Rectal smooth muscle tissue (tissue), 1 donor: ENCODE data around the gene COL26A1.
"Not testable (repeated sequence)": the region's sequence is repeated elsewhere in the genome, so short reads cannot be mapped to it uniquely, and the experiment has no call there.

Source experiments
- H3K27ac ChIP-seq: one replicate; pipeline ENCODE4 v1.7.0; 2013; ENCODE audit warnings: low read depth, low read length, inconsistent platforms
- H3K27me3 ChIP-seq: one replicate; pipeline ENCODE4 v1.7.0; 2013; ENCODE audit warnings: low read length; ENCODE audit not compliant: control insufficient read depth, insufficient read depth
- H3K36me3 ChIP-seq: one replicate; pipeline ENCODE4 v1.7.0; 2013; ENCODE audit warnings: low read length; ENCODE audit not compliant: control insufficient read depth, insufficient read depth
- H3K4me1 ChIP-seq: one replicate; pipeline ENCODE4 v1.7.0; 2013; ENCODE audit warnings: low read length; ENCODE audit not compliant: control insufficient read depth, insufficient read depth
- H3K4me3 ChIP-seq: one replicate; pipeline ENCODE4 v1.7.0; 2013; ENCODE audit warnings: low read length
- H3K9ac ChIP-seq: one replicate; pipeline ENCODE4 v1.7.0; 2013; ENCODE audit warnings: low read length

COL26A1 gene

DNA sequence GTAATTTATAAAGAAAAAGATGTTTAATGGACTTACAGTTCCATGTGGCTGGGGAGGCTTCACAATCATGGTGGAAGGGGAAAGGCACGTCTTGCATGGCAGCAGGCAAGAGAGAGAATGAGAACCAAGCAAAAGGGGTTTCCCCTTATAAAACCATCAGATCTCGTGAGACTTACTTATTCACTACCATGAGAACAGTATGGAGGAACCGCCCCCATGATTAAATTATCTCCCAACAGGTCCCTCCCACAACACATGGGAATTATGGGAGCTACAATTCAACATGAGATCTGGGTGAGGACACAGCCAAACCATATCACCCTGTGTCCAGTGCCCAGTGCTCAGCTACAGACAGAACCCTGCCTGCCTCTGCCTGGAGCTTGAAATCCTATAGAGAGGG is 197.3 kb downstream of the COL26A1 start:
- H3K9ac ChIP-seq, H3K4me3 ChIP-seq, H3K27me3 ChIP-seq, H3K27ac ChIP-seq, H3K36me3 ChIP-seq, H3K4me1 ChIP-seq: not testable (repeated sequence)

DNA sequence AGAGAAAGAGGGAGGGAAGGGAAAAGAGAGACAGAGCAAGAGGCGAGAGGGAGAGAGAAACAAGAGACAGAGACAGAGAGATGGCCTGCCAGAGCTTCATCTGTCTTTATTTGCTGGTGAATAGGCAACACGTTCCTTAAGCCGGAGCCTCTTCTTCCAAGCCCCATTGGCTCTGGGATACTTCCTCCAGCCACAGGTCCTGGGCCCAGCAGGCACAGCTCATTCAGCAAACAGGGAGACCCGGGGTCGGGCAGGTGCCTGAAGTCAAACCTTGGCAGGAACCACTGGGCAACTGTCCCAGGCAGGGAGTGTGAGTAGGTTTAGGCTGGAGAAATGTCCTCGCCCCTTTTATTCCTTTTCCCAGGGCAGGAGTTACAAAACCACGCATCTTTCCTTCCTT is 198.2 kb downstream of the COL26A1 start:
- Histone ChIP-seq H3K27me3 (no peaks in the 10 kb centered on the region), H3K9ac (no peak overlapping the region), H3K4me3 (no peak overlapping the region), H3K36me3 (no peaks in the 10 kb centered on the region), H3K27ac (no peak overlapping the region), H3K4me1 (no peaks in the 10 kb centered on the region)

GRCh38 chr7:101561293-101561692 is 198.6 kb downstream of the COL26A1 start:
- H3K9ac ChIP-seq, H3K27me3 ChIP-seq, H3K36me3 ChIP-seq, H3K4me1 ChIP-seq, H3K27ac ChIP-seq, H3K4me3 ChIP-seq: not testable (repeated sequence)

GRCh38 chr7:101562531-101563197 is 200.0 kb downstream of the COL26A1 start:
- Histone ChIP-seq H3K36me3 (no peaks in the 10 kb centered on the region), H3K9ac (no peak overlapping the region), H3K27me3 (no peaks in the 10 kb centered on the region), H3K4me1 (no peaks in the 10 kb centered on the region), H3K27ac (no peak overlapping the region), H3K4me3 (no peak overlapping the region)

GRCh38 chr7:101563198-101563901 is 200.7 kb downstream of the COL26A1 start:
- H3K4me1 ChIP-seq = no peaks in the 10 kb centered on the region
- H3K27ac ChIP-seq = no peak overlapping the region
- H3K4me3 ChIP-seq = no peak overlapping the region
- H3K27me3 ChIP-seq = no peaks in the 10 kb centered on the region
- H3K36me3 ChIP-seq = no peaks in the 10 kb centered on the region
- no peak overlapping the region for H3K9ac ChIP-seq

GRCh38 chr7:101563943-101564777 is 201.5 kb downstream of the COL26A1 start:
- Histone ChIP-seq H3K4me3 (no peak overlapping the region), H3K36me3 (no peaks in the 10 kb centered on the region), H3K27me3 (no peaks in the 10 kb centered on the region), H3K4me1 (no peaks in the 10 kb centered on the region), H3K9ac (no peak overlapping the region), H3K27ac (no peak overlapping the region)

GRCh38 chr7:101564778-101565211 is 202.1 kb downstream of the COL26A1 start:
- no peaks in the 10 kb centered on the region for H3K4me1 ChIP-seq
- no peaks in the 10 kb centered on the region for H3K36me3 ChIP-seq
- no peak overlapping the region for H3K9ac ChIP-seq
- no peaks in the 10 kb centered on the region for H3K27me3 ChIP-seq
- H3K4me3 ChIP-seq = no peak overlapping the region
- no peak overlapping the region for H3K27ac ChIP-seq

- Histone ChIP-seq H3K36me3 (no peaks in the 10 kb centered on the region), H3K9ac (no peak overlapping the region), H3K4me1 (no peaks in the 10 kb centered on the region), H3K4me3 (no peak overlapping the region), H3K27ac (no peak overlapping the region), H3K27me3 (no peaks in the 10 kb centered on the region)
Observed at GRCh38 chr7:101565601-101566209, 203.0 kb downstream of the COL26A1 start.

DNA sequence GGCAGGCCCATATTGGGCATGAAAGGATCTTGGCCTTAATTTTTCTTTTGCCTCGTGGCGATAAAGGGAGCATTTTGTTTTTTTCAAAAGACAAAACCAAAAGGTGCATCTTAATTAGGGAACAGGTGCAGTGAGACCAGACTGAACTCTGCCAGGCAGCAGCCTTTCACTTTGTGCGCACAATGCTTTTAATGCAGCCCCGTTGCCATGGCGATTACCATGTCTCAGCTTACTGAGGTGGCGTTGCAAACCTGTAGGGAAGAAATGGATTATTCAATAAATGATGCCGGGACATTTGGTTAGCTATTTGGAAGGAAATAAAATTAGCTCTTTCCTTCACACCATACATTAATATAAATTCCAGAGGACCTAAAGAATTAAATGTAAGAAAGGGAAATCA is 204.6 kb downstream of the COL26A1 start:
- Histone ChIP-seq H3K4me3 (no peak overlapping the region), H3K27me3 (no peaks in the 10 kb centered on the region), H3K9ac (no peak overlapping the region)

GRCh38 chr7:101572156-101572555 is 209.5 kb downstream of the COL26A1 start:
- Histone ChIP-seq H3K27ac (no peak overlapping the region), H3K27me3 (no peaks in the 10 kb centered on the region), H3K36me3 (no peaks in the 10 kb centered on the region), H3K9ac (no peak overlapping the region), H3K4me3 (no peak overlapping the region), H3K4me1 (no peaks in the 10 kb centered on the region)

More for the DNA sequence above, 204.6 kb downstream of the COL26A1 start:
- H3K4me1 ChIP-seq = no peaks in the 10 kb centered on the region
- H3K27ac ChIP-seq = no peak overlapping the region
- H3K36me3 ChIP-seq = no peaks in the 10 kb centered on the region

GRCh38 chr7:101575168-101575567 is 212.5 kb downstream of the COL26A1 start:
- Histone ChIP-seq H3K9ac (no peak overlapping the region), H3K4me1 (no peaks in the 10 kb centered on the region), H3K27me3 (no peaks in the 10 kb centered on the region), H3K36me3 (no peaks in the 10 kb centered on the region), H3K27ac (no peak overlapping the region), H3K4me3 (no peak overlapping the region)

DNA sequence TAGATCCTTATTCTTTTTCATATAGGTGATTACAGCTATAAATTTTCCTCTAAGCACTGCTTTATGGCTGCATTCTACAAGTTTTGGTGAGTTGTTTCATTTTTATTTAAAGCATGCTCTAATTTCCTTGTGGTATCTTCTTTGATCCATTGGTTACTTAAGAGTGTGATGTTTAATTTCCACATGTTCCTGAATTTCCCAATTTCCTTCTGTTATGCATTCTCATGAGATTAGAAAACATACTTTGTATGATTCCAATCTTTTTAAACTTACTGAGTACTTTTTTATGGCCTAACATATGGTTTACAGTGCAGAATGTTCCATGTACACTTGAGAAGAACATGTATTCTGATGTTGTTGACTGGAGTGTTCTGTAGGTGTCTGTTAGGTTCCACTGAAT is 213.0 kb downstream of the COL26A1 start:
- Histone ChIP-seq H3K36me3 (no peaks in the 10 kb centered on the region), H3K9ac (no peak overlapping the region), H3K4me3 (no peak overlapping the region), H3K27ac (no peak overlapping the region), H3K4me1 (no peaks in the 10 kb centered on the region), H3K27me3 (no peaks in the 10 kb centered on the region)
